GM12892 (cell line): ENCODE results near the gene CACNA2D1.

ENCODE experiments used
- POLR2A ChIP-seq: IDR thresholded peaks from 2 replicates; pipeline ENCODE4 v1.6.1; 2011; ENCODE audit warnings: low read depth, low read length, control low read depth
- POLR2AphosphoS5 ChIP-seq: IDR thresholded peaks from 2 replicates; pipeline ENCODE4 v1.6.1; 2011; ENCODE audit warnings: low read depth, low read length, control low read depth

DNA sequence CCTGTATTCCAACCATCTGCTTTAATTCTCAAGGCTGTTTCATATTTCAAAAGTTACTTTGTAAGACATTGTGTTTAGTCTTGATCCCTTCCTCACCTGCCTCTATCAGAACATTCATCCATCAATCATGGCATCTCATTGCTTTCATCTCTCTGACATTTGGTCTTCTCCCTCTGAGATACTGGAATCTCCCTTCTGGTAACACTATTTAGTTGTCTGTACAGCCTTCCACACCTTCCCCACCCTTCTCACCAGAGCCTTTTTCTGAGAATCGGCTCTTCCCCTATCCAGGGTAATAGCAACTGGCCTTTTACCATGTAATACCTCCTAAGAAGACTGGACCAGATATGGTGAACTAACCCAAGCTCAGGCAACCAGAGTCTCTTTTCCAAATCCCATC lies 10.1 kb downstream of the CACNA2D1 start:
- TF ChIP-seq POLR2AphosphoS5 (no peak), POLR2A (no peak)
